ENCODE results near the gene AHI1.

Gene AHI1

DNA sequence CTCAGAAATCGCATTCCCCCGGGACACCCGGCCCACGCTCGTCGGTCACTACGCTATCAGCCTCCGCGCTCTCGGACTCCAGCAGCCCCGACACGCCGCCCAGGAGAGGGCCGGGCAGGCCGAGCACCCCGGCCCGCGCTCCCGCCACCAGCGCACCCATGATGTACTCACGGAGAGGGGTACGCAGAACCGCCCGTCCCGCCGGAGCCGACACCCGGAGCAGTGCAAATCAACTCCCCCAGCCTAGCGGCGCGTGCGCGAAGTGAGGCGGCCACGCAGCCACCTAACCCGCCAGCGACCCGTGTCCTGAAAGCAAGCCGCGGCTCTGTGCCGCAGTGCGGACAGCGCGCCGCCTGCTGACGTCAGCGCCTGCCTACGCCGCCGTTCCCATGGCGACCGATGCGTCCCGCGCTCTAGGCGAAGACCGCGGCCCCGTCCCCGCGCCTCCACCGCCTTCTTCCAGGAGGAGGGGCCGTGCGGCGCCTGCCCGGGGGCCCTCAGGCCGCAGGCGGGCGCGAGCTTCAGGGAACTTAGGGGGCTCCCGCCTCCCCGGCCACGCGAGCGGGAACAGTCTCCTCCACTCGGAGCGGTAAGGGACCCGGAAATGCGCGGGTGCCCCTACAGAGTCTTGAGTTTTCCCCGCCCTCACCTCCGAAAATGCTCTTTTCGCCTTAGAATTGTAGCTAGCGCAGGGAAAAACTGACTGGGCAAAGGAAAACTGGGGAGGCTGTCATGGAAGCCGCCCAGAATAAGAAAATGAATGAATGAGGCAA is at the start of gene AHI1:
AHI1 (minus strand) TSS at position 329 of the 773 bp plus-strand sequence. CDS start 5,503 bp downstream, outside the sequence.
- peak; percentile 75 to 82 for DNase-seq (ENCODE audit: low read depth in 2 of 2)

DNA sequence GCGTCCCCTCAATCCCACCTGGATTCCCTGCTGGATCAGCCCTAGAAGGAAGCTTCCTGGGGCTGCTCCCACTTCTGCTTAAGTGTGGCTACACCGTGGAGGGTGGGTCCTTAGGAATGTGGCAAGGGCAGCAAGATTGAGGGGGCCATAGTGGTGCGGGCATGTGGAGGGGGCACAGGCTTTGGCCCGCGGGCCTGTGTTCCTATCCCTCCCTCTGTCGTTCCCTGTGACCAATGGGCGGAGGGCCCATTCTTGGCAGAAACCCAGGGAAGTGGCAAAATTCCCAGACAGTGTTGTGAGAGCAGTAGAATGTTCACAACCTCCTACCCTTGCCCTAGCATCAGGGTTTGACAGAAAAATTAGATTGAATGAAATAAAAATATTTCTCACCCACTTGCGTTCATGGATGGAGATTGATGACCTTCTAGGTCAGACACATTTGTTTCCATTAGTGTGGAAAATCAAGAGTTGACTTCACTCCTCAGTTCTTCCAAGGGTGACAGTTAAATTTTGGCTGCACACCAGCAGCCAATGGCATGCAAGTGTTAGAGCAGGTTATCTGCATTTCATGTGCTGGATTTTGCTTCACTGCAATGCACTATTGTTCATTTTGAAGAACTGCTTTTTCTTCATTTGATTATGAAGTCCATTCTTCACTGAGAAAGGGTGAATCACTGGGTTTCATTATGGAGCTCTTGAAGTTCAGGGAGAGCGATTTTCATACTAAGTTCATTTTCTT is 49.3 kb upstream of the AHI1 start:
- no peak for DNase-seq (ENCODE audit: low read depth in 2 of 2)

DNA sequence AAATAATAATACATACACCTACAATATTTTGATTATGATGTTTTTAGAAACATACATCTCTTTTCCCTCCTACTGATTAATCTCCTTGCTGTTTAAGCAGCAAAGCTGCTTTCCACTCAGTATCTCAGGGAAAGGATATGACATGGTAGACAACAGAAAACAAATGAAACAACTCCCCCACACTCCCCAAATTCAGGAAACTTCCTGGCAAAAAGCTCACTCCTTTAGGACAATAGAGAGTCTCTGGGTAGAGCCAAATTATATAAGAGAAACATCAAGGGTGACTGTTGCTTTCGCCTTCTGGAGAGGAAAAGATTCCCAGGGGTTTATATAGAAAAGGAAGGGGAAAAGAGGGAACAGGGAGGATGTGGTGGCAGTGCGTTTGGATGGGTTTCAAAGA is 48.7 kb upstream of the AHI1 start:
- no peak for DNase-seq (ENCODE audit: low read depth in 2 of 2)

DNA sequence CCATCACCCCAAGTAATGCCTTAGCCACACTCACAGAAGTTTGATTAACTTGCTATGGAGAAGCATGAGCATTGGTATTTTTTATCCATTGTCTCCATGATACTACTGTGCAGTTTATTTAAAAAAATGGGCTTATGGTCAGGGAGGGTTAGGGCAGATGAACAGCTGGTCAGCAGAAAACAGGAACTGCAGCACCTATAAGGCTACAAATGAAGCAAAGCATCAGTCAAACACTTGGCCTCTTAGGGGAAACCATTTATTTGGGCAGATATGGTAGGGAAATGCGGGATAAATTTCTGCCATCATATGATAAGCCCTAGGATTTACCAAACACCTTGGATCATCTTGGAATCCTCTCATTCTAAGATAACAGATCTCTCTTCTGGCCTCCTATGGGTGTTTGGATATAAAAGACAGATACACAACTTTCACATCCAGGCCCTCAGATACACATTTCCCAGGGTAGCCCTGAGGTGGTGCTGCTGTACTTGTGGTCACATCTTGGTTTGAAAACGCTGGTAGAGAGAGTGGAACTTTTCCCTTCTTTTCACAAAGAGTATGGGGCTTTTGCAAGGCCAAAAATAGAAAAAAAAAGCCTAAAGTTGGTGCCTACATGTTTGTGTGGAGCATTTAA is 42.8 kb upstream of the AHI1 start:
- DNase-seq (ENCODE audit: low read depth in 2 of 2) = no peak

DNA sequence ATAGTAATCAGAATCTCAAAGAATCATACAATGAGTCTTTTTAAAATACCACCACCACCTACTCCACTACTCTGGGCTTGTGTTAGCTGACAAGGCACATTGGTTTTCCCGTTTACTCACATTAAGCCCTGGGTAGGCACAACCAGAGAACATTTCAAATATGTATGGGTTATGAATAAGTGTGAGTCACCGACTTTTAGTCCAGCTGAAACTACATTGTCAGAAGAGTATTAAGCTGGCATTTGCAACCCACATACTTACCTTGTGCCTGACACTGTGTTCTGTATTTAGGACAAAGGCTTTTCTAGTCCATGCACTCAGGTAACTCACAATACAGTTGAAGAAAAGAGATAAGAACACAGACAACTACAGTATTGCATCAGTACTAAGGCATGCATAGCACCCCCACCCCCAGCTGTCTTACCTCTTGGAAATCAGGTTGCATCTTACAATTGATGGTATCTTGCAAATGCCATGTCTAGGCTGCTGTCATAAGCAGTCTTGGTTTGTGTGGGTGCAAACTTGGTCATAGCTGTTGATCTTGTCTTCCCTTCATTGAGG is 40.3 kb upstream of the AHI1 start:
- DNase-seq (ENCODE audit: low read depth in 2 of 2) = no peak

DNA sequence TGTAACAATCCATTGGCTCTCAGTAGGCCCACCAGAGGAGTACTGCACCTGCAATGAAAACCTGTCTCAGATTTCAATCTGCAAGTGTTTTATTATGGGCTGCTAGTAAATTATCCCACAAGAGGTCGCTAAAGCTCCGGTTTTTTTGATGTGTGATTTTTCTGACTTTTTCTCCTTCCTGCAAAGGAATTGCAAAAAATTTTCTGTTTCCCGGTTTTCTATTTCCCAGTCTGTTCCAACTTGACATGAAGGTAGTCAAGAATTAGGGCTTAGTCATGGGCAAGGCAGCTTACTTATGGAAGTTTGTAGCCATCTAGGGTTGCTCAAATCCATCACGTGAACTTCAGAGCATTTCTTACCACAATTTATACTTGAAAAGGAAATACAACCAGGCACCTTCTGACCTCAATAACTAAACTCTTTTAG is 38.5 kb upstream of the AHI1 start:
- no peak for DNase-seq (ENCODE audit: low read depth in 2 of 2)

DNA sequence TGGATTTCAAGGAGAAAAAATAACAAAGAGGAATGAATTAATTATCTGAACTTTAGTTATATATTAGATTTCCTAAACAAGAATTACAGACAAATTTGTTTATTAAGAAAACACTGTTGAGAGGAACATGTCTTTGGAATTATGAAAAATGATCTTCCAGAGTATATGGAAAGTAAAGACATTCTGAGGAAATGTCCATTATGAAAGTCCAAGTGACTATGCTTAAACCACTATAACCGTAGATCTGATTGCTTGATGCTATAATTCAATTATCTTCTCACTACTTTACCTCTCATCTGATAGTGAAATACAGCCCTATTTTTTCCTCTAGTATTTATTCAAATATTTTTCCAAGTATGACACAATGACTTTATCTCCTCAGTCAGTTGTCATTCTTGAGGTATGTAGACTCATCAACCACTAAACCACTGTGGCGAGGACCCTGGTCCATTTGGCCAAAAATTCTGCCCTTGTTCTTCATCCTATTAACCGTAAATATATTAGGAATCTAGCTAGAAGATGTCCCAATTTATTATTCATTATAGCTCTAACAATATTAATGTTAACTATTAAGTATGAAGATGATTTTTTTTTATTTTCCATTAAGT is 37.3 kb upstream of the AHI1 start:
- DNase-seq (ENCODE audit: low read depth in 2 of 2) = no peak

DNA sequence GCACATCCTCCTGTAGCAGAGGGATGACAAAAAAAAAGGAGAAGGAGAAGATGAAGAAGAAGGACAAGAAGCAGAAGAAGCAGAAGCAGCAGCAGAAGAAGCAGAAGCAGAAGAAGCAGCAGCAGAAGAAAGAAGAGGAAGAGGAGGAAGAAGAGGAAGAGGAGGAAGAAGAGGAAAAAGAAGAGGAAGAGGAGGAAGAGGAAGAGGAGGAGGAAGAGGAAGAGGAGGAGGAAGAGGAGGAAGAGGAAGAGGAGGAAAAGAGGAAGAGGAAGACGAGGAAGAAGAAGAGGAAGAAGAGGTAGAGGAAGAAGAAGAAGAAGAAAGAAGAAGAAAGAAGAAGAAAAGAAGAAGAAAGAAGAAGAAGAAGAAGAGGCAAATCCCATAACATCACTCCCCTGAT is 35.0 kb upstream of the AHI1 start:
- no peak for DNase-seq (ENCODE audit: low read depth in 2 of 2)

DNA sequence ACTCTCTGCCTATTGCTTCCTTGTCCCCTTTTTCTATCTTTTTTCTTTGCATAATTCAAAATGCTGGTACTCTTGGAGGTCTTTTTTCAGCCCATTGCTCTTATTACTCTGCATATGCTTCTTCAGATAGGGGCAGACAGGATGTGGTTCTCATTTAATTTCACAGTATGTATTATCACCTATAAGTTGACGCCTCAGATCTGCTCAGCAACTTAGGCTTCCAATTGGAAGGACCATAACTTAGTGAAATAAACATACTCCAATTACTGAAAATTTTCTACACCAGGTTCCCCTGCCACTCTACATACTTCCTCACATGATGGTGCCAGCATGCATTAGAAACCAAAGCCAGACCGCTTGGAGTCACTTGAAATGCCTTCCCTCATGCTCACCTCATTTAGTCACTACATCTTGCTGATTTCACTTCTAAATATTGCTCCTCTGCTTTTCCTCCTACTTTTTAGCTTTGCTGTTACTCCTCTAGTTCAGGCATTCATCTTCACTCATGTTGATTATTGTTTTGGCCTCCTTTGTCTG is 34.5 kb upstream of the AHI1 start:
- no peak for DNase-seq (ENCODE audit: low read depth in 2 of 2)

DNA sequence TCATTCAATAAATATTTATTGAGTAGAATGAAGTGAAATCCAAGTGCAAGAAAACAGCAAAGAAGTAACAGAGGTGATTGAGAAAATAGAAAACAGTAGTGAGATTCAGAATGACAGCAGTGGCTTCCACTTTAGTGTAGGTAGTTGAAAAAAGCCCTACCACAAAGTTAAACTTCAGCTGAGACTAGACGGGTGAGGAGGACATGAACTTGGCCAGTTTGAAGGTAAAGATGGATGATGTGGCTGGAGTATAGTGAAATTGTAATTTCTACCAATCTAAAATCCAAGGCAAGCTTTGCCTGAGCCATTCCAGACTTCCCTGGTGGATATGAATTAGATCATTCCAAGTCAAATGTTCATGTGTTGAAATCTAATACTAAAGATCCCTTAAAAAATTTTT is 32.6 kb upstream of the AHI1 start:
- no peak for DNase-seq (ENCODE audit: low read depth in 2 of 2)

DNA sequence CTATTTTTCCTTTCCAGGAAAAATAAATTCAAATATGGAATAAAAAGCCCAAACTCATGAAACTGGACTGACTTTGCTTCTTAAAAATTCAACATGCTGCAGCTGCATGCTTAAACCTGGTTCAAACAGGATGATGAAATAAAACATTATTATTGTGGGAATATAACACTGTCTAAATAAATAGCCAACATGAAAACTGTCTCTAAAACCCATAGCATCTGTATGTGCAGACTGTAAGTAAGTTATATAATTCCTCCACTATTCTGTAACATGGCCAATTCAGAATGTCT is 30.4 kb upstream of the AHI1 start:
- no peak for DNase-seq (ENCODE audit: low read depth in 2 of 2)

DNA sequence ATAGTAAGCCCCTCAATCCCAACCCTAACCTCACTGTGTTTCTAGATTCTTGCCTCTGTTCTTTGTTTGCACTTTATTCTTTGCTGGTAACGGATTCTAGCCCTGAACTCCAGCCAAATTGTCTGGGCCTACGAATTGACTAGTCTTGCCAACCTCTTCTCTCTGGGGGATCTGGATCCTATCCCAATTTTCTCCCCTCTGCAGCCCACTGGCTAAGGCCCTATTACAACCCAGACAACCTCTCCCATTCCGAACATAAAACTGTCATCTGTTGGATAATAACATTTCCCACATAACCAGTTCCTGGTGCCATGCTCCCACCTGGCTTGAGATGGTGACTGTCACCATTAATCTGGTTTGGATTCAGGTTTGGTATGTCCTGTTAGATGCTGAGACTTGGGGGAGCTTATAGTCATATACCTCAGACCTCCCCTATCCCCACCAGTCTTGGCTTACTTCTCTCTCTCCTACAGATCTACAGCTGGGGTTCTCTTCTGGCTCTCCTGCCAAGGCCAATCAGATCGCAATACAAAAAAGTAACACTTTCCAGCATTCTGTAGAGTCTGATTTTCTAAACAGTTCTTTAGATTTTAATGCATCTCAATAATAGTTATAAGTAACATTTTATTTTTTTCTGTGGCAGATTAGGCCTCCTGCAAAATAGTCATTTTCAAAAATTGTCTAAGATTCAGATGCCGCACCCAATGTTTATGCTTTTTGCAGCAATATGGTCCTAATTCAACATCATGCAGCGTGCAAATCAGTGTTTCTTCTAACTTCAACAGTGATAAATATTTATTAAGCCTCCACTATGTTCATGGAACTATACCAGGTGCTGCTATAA is 29.8 kb upstream of the AHI1 start:
- no peak for DNase-seq (ENCODE audit: low read depth in 2 of 2)

DNA sequence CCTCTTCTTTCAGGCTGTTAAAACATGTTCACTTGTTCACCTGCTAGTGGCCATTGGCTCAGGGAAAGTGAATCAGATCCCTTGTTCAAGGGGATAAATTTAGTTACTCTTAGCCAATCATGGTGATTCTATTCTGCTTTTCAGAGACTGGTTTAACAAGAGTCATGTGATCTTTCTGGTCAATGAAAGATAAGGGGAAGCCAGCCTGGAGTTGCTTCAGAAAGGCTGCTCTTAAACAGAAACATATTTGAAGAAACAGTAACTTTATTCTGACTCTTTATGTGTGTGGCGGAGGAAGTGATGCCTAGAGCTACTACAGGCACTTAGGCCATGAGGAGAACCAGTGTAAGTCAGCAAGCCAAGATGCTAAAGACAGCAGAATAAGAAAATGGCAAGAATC is 28.1 kb upstream of the AHI1 start:
- DNase-seq (ENCODE audit: low read depth in 2 of 2) = no peak

DNA sequence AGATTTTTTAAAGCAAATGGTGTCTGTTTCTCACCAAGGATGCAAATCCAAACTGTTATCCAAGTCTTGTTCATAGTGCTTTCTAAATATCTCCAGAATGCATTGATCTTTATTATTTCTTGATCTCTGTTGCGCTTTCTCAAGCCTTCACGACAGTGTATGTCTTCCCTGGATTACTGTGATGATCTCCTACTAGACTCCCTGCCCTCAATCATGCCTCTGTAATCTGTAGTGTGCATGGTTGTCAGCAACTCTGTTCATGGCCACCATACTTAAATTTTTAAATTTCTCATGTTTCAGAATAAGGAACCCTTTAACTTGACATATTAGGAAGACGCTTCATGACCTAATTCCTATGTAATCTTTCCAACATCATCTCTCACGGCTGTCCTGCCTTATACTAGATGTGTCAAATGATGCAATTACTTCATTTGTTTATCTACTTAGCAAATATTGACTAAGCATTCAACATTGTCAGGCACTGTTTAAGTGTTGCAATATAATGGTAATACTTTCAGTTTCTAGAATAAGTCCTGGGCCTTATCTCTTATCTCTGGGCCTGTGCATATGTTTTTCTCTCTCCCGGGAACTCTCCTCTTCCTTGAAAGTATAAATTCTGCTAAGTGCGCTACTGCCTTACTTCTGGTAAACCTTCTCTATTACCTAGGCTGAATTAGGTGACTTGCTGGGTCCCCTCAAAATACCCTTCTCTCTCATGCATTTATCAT is 25.6 kb upstream of the AHI1 start:
- DNase-seq (ENCODE audit: low read depth in 2 of 2) = no peak

DNA sequence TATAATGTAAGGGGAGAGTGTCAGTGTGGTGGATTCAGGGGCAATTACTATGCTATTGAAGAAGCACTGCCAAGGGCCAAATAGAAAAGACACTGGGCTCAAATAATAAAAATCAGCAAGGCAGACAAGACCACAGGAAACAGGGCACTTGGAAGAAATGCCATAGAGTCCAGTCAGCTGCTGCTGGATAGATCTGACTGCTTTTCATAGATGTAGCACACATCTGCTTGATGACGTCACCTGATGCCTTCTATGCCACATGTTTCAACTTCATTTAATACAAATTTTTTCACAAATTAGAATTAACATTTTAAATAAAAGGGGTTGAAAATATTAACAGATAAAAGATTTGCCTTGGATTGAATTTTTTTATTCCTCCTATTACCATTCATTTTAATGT is 23.9 kb upstream of the AHI1 start:
- DNase-seq (ENCODE audit: low read depth in 2 of 2) = no peak

DNA sequence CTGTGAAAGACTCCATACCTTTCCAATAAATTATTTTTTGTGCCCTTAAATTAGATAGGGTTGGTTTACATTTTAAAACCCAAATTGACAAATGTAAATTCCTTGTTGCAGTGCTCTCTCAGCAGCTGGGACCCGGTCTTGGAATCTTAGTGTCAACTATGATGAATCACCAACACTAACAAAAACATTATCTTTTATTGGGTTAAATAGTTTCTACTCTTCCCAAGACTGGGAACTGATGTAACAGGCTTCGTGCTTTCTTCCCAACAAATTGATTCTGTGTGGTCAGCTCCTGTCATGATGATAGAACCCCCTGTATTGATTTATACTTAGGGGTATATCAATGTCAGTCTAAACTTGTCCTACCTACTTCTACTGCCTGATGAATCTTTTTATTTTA is 23.2 kb upstream of the AHI1 start:
- no peak for DNase-seq (ENCODE audit: low read depth in 2 of 2)

DNA sequence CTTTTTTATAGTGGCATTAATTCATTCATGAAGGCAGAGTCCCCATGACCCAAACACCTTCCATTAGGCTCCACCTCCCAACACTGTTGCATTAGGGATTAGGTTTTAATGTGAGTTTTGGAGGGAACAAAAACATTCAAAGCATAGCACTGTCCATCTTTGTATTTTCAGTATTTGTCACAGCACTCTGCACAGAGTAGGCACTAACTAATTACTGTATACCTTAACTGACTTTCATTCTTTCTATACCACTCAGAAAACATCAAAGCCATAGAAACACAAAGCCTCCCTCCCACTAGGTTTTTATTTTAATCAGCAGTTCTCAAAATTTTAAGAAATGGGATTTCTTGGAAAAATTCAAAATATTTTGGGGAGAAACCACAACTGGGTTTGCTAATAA is 21.8 kb upstream of the AHI1 start:
- DNase-seq (ENCODE audit: low read depth in 2 of 2) = no peak

DNA sequence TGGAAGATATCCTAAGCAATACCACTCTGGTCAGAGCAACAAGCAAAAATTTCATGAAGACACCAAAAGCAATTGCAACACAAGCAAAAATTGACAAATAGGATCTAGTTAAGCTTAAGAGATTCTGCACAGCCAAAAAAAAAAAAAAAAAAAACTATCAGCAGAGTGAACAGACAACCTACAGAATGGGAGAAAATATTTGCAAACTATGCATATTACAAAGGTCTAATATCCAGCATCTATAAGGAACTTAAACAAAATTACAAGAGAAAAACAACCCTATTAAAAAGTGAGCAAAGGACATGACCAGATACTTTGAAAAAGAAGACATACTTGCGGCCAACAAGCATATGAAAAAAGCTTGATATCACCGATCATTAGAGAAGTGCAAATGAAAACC is 20.0 kb upstream of the AHI1 start:
- no peak for DNase-seq (ENCODE audit: low read depth in 2 of 2)

DNA sequence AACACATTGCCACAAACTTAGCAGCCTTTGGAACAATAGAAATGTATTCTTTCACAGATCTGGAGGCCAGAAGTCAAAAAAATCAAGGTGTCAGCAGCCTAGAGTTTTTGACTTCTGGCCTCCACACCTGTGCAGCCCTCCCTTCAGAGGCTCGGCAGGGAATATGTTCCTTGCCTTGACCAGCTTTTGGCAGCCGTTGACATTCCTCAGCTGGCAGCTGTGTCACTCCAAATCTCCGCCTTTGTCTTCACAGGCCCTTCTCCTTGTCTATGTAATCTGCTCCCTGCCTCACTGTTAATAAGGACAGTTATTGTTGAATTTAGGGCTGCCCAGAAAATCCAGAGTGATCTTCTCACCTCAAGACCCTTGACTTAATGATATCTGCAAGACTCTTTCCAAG is 17.2 kb upstream of the AHI1 start:
- no peak for DNase-seq (ENCODE audit: low read depth in 2 of 2)

DNA sequence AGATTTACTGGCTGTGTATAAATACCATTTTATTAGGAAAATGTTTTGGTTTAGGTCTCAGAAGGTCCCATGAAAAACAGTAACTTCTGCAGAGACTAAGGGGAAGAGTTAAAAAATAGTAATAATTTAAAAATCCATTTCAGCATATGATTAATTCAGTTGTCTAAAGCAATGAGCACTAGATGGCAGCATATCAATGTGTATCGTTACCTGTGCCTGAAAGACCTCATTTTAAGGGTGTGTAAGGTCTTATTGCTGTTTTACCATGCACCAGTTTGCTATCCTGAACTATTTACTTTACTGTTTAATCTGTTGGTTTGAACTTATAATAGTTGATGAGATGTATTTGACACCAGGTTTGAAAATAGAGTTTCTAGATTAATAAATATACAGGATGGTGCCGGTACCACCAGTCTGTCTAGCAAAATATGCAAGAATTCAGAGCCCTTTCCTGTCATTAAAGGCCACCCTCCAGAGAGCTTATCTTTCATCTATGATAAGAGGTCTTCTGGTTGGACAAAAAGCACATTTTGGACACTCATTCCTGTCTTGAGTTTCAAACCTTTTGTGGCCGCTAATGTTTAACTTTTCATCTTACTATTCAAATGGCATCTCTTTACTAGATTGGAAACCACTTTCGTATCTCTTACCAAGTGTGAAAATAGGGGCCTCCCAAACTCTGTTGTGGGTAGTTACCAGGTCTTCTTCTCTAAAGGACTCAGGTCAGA is 8.9 kb upstream of the AHI1 start:
- DNase-seq (ENCODE audit: low read depth in 2 of 2) = no peak
